Ishikawa (cell line): Measurements from ENCODE around the gene TTN.

Experiments used
- CEBPB ChIP-seq: IDR thresholded peaks from 2 replicates; pipeline ENCODE4 v1.6.1; 2012
- CREB1 ChIP-seq: IDR thresholded peaks from 2 replicates; pipeline ENCODE4 v1.6.1; 2012; ENCODE audit warnings: low read depth
- EGR1 ChIP-seq: IDR thresholded peaks from 2 replicates; pipeline ENCODE4 v1.6.1; 2012
- EP300 ChIP-seq: IDR thresholded peaks from 2 replicates; pipeline ENCODE4 v1.6.1; 2012; ENCODE audit warnings: borderline replicate concordance
- FOXM1 ChIP-seq: IDR thresholded peaks from 2 replicates; pipeline ENCODE4 v1.6.1; 2012; ENCODE audit warnings: low read depth, borderline replicate concordance
- NFIC ChIP-seq: IDR thresholded peaks from 2 replicates; pipeline ENCODE4 v1.6.1; 2012
- RAD21 ChIP-seq: IDR thresholded peaks from 2 replicates; pipeline ENCODE4 v1.6.1; 2012; ENCODE audit warnings: low read depth
- TAF1 ChIP-seq: IDR thresholded peaks from 2 replicates; pipeline ENCODE4 v1.6.1; 2012; ENCODE audit warnings: low read depth, mild to moderate bottlenecking
- TCF12 ChIP-seq: IDR thresholded peaks from 2 replicates; pipeline ENCODE4 v1.6.1; 2012; ENCODE audit warnings: low read depth
- TEAD4 ChIP-seq: IDR thresholded peaks from 2 replicates; pipeline ENCODE4 v1.6.1; 2012
- USF1 ChIP-seq: IDR thresholded peaks from 2 replicates; pipeline ENCODE4 v1.6.1; 2012
- YY1 ChIP-seq: IDR thresholded peaks from 2 replicates; pipeline ENCODE4 v1.6.1; 2012; ENCODE audit warnings: low read depth
- ZBTB7A ChIP-seq: IDR thresholded peaks from 2 replicates; pipeline ENCODE4 v1.6.1; 2012; ENCODE audit warnings: low read depth
- TF ChIP-seq, protein P1 (sequence below): IDR thresholded peaks from 2 replicates; pipeline ENCODE4 v1.6.1; 2012
- TF ChIP-seq, protein P2 (sequence below): IDR thresholded peaks from 2 replicates; pipeline ENCODE4 v1.6.1; 2012; ENCODE audit warnings: low read depth, mild to moderate bottlenecking

TTN gene

DNA sequence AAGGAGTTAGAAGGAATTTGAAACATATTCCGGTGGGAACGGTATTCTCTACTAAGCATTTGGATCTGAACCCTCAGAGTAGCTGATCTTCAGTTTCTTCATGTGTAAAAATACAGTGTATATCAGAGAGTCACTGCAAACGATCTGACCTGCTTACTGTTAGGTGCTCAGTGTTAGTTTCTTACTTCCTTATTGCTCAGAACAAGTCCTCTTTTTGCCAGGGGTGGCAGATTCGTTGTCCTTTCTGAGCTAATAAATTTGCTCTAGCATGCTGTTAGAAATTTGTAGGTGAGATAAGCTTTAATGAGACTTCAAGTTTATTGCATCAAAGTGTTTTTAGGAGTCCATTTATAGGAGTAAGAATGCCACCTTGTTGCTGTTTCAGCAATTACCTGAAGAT is 311.2 kb downstream of the TTN start:
- TF ChIP-seq EP300 (no peak), RAD21 (no peak), ZBTB7A (no peak), NFIC (no peak), TEAD4 (no peak), CEBPB (no peak), CREB1 (no peak), USF1 (no peak), EGR1 (no peak), TAF1 (no peak), FOXM1 (no peak), TCF12 (no peak), YY1 (no peak)
- TF ChIP-seq, protein P1, sequence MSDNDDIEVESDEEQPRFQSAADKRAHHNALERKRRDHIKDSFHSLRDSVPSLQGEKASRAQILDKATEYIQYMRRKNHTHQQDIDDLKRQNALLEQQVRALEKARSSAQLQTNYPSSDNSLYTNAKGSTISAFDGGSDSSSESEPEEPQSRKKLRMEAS, result no peak
- TF ChIP-seq, protein P2, sequence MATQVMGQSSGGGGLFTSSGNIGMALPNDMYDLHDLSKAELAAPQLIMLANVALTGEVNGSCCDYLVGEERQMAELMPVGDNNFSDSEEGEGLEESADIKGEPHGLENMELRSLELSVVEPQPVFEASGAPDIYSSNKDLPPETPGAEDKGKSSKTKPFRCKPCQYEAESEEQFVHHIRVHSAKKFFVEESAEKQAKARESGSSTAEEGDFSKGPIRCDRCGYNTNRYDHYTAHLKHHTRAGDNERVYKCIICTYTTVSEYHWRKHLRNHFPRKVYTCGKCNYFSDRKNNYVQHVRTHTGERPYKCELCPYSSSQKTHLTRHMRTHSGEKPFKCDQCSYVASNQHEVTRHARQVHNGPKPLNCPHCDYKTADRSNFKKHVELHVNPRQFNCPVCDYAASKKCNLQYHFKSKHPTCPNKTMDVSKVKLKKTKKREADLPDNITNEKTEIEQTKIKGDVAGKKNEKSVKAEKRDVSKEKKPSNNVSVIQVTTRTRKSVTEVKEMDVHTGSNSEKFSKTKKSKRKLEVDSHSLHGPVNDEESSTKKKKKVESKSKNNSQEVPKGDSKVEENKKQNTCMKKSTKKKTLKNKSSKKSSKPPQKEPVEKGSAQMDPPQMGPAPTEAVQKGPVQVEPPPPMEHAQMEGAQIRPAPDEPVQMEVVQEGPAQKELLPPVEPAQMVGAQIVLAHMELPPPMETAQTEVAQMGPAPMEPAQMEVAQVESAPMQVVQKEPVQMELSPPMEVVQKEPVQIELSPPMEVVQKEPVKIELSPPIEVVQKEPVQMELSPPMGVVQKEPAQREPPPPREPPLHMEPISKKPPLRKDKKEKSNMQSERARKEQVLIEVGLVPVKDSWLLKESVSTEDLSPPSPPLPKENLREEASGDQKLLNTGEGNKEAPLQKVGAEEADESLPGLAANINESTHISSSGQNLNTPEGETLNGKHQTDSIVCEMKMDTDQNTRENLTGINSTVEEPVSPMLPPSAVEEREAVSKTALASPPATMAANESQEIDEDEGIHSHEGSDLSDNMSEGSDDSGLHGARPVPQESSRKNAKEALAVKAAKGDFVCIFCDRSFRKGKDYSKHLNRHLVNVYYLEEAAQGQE, result no peak

- TF ChIP-seq CEBPB, result no peak
- TF ChIP-seq ZBTB7A, result no peak
- no peak for TF ChIP-seq FOXM1
- TF ChIP-seq CREB1, result no peak
- TF ChIP-seq NFIC, result no peak
- no peak for TF ChIP-seq TAF1
- TF ChIP-seq USF1, result no peak
- TF ChIP-seq, protein P2, result no peak
- no peak for TF ChIP-seq EP300
- TF ChIP-seq RAD21, result no peak
- no peak for TF ChIP-seq TEAD4
- TF ChIP-seq, protein P1, result no peak
- TF ChIP-seq YY1, result no peak
- no peak for TF ChIP-seq TCF12
- TF ChIP-seq EGR1, result no peak
Observed at GRCh38 chr2:178491612-178492011, 315.6 kb downstream of the TTN start.

DNA sequence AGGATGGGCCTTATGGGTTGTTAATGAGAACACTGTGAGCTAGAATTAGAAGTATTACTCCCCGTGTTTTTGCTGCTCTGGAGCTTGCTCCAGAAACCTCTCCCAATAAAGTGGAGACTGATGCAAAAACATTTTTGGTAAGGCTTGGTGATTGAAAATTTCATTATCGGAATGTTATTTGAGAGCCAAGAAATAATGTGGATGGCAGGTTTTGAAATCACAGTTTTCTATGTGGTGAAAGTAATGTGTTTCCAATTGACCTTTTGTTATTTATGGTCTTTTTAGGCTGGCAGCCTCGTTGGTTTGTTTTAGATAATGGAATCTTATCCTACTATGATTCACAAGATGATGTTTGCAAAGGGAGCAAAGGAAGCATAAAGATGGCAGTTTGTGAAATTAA is 321.9 kb downstream of the TTN start:
- TF ChIP-seq TAF1 (no peak), TEAD4 (no peak), EP300 (no peak), EGR1 (no peak), CEBPB (no peak), CREB1 (no peak), YY1 (no peak)
- TF ChIP-seq, protein P1, result no peak
- TF ChIP-seq, protein P2, result no peak

GRCh38 chr2:178484245-178485041 is 322.8 kb downstream of the TTN start:
- TF ChIP-seq CREB1, result no peak
- TF ChIP-seq NFIC, result peak; percentile 84
